ENCODE data around the gene MED13L.
A peak's percentile ranks its signal among the peaks of the same experiment; 100 is the strongest.
"Not testable (repeated sequence)": the region's sequence is repeated elsewhere in the genome, so short reads cannot be mapped to it uniquely, and the experiment has no call there.

The MED13L gene

DNA sequence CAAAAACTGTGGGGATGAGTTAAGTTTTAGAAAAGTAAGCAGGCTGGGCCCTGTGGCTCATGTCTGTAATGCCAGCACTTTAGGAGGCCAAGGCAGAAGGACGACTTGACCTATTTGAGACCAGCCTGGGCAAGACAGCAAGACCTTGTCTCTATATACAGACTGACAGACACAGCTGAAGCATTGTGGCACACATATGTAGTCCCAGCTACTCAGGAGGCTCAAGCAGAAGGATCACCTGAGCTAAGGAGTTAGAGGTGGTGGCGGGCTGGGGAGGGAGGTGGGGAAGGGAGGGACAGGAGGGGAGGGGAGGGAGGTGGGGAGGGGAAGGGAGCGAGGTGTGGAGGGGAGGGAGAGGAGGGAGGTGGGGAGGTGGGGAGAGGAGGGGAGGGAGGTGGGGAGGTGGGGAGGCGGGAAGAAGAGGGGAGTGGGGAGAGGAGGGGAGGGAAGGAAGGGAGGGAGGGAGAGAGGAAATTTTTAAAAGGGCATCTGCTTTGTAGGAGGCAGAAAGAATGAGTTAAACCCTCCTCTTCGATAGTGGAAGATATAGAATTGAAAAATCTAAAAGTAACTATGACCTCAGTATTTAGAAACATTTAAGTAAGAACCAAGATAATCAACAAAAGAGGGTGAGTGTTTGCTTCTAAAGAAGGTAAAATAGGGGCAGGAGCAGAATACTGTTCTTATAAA lies 30.9 kb downstream of the MED13L start:
- no peak for DNase-seq

DNA sequence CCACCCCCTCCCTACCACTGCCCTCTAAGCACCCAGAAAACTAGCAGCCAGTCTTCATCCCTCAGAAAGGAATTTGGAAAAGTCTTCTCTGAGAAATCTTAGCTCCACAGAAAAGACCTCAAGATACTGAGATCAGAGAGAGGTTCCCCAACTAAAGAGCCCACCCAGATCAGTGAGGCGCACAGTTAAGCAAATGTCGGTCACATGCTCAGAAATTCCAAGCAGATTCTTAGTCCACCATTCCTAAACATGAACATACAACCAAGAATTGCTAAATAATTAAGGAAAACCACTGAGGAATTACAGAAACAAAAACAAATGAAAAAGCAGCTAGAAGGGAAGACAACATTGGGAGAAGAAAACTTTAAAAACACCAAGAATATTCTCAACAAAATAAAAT lies 32.3 kb downstream of the MED13L start:
- DNase-seq = no peak

DNA sequence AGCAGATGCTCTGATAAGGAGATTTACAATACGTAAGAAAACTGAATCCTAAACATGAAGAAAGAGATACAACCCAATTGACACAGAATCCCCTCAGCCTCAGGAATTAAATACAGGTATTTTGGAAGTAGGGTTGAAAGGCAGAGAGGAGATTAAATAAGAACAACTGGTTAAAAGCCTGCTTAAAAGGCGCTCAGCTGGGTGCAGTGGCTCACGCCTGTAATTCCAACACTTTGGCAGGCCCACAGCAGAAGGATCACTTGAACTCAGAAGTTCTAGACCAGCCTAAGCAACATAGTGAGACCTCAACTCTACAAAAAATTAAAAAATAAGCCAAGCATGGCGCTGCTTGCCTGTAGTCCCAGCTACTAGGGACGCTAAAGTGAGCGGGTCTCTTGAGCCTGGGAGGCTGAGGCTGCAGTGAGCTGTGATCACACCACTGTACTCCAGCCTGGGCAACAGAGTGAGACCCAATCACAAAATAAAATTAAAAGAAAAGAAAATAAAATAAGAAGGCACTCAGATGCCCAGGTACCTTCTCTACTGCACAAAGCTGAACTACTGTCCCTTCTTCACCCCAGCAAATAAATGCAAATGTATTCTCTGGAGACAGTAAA lies 32.9 kb downstream of the MED13L start:
- no peak for DNase-seq

DNA sequence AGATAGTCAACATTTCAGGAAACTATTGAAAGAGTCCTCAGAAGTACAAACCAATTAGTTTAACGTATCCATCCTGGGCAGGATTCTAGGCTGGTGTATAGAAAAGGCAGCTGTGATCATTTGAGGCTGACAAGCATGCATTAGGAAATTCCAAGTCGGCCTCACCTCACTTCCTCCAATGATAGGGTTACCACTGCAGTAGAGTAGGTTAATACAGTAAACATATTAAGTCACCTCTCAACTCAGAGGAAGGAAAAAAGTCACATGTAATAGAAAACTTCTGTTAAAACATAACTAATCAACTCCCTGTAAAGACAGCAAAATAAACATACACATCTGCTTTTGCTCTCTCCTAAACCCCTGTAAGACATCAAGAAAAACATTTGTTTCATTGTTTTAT lies 33.5 kb downstream of the MED13L start:
- no peak for DNase-seq

DNA sequence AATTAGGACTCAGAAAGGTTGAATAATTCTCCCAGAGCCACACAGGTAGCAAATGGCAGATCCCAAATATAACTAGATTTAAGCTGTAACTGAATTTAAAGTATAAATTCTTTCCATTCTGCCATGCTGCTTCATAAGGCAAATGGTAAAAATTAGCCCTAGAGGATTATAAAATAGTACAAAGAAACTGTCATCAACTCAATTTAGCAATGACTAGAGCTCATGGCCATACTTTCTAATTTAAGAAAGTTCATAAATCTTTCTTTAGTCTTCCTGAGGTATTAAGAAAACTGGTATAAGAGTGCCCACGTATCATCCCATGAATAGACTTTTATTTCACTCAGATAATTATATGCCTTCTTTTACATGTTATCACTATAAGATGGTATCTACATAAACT lies 34.8 kb downstream of the MED13L start:
- DNase-seq = no peak

DNA sequence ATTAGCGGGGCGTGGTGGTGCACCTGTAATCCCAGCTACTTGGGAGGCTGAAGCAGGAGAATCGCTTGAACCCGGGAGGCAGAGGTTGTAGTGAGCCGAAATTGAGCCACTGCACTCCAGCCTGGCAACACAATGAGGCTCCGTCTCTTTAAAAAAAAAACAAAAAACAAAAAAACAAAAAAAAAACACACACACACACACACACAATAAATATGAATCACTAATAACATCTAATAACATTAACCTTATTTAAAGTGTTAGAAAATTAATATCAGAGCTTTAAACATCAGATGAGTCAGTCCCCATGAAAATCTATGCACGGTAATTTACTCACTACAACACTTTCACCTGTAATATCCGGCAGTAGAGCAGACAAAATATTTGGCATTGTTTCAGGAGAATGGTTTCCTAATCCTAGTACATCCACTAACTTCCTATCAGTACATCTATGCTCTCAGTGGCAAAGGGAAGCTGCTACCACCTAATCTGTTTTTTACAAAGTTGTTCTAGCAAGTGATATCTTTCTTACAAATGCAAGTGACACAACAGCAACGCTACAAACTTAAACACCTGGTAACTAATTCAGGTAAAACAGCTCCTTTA lies 36.2 kb downstream of the MED13L start:
- DNase-seq = no peak

DNA sequence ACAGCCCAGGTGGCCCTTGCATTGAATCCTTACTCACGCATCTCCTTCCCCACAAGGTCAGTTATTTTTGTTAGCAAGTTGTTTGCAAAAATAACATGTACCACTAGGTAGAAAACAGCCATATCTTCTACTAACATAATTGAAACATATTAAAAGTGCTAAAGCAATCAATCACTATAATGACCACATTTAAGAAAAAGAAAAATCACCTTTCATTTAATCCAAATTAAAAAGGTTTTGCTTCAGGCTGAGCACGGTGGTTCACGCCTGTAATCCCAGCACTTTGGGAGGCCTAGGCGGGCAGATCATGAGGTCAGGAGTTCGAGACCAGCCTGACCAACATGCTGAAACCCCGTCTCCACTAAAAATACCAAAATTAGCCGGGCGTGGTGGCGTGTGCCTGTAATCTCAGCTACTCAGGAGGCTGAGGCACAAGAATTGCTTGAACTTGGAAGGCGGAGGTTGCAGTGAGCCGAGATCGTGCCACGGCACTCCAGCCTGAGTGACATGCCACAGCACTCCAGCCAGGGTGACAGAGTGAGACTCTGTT lies 38.8 kb downstream of the MED13L start:
- not testable (repeated sequence) for DNase-seq

DNA sequence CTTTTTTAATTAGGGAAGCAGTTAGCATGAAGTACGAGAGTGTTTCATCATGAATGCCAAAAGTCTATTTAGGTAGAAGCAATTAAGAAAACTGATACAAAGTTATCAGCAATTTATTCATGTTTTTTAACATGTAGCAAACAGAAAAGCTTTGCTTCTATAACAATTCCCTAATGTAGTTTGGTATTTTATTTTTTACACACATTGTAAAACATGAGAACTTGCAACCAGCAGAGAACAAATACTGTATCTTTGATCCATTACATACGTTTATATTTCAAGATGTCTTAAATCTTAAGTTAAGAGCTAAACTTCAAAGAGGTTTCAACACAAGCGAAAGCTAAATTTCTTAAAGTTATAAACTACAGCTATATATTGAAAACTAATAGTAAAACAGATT lies 39.3 kb downstream of the MED13L start:
- DNase-seq = no peak

DNA sequence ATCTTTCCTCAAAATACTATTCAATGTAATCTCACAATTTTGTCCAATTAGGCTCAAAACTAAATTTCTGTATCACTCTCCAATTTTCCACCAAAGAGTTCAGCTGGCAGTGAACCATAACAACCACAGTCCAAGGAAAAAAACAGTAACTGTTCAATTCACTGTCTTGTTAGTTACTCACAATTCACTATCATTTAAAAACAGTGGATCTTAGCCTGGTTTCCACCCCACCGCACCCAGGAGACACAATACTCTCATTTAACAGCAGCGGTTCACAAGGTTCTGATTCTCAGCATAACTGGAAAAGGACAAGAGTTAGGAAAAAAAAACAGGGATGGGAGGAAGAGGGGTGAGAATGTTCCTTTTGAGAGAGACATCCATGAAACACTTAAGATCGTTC lies 40.5 kb downstream of the MED13L start:
- peak in 2 of 14 donors; percentile 4 to 24 for DNase-seq

DNA sequence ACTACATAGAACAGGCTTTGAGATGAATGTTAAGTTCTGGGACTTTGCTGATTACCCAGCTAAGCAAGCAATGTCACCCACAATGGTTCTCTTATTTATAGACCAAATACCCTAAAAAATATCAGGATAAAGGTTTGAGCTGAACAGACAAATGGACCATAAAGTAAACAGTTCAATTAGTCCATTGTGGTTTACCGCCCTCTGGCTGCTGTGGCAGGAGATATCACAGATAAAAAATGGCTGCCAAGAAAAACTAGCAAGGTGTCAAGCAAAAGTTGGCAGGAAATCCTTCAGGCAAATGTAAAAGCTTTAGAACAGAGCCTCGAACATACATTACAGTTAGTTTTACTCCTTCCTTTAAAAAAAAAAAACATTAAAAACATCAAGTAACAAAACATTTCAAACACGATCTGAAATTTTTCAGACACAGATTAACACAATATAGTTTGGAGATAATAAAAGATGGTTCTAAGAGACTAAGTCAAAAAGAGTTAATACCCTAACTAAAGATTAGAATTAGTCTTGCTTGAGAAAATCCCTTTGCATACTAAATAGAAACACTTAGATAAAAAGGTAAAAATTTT lies 41.3 kb downstream of the MED13L start:
- DNase-seq = peak in 8 of 14 donors; percentile 5 to 75 (median 18)

DNA sequence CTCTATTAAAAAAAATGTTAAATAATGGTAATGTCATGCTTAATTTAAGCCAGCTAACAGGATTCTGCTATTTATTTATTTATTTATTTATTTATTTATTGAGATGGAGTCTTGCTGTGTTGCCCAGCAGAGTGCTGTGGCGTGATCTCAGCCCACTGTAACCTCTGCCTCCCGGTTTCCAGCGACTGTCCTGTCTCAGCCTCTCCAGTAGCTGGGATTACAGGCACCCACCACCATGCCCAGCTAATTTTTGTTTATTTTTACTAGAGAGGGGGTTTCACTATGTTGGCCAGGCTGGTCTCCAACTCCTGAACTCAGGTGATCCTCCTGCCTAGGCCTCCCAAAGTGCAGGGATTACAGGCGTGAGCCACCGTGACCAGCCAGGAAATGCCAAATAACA lies 43.3 kb downstream of the MED13L start:
- not testable (repeated sequence) for DNase-seq

DNA sequence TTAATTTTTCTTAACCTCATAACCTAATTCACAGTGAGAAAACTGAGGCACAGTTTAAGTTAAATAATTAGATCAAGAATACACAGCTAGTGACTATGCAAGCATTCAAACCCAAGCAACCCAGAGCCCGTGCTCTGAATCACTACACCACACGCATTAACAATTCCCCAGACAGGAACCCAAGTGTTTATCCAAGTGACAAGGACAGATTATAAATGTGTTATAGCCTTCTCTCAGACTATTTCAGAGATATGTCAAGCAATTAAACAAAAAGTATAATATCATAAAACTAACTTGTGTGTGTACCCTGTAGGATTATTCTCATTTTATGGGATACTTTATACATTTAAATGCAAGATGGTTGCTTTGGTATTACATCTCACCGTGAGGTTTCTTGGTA lies 43.8 kb downstream of the MED13L start:
- no peak for DNase-seq

DNA sequence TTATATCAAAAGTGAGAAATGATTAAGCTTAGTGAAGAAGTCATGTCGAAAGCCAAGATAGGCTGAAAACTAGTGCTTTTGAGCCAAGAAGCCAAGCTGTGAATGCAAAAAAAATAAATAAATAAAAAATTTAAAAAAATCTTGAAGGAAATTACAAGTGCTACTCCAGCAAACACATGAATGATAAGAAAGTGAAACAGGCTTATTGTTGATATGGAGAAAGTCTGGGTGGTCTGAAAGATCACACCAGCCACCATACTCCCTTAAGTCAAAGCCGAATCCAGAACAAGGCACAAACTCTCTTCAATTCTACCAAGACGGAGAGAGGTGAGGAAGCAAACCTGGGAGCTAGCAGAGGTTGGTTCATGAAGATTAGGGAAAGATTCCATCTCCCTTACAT lies 49.7 kb downstream of the MED13L start:
- DNase-seq = no peak

DNA sequence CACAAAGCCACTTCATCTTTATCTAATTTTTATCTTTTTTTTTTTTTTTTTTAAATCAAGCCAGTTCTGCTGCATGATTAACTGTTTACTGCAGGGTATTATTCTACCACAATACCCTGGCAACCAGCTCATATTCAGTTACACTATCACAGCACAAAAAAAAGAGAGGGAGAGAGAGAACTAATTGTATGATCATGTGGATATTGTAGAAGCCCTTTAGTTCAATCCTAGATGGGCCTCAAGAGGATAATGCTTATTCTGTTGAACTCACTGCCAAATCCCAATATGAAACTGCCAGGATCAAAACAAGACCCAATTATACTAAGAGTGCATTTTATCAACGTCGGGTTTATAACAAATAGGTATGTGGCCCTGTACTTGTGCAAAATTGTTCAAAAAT lies 51.5 kb downstream of the MED13L start:
- DNase-seq = no peak

DNA sequence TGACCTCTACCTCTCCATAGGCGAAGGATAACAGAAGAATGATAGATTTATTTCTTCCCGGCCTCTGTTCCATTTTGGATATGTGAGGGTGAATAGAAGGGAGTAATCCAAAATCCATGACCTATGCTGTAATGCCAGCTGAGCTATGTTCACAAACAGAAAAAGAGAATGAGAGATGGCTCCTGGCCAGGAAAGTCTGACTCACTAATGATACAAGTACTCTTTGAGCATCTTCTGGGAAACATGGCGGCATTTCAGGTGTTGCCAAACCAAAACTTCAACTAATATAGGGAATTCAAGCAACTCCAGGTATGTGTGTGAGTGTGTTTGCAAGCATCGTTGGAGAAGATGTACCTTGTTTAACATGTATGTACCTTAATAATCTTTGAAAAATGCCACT lies 55.1 kb downstream of the MED13L start:
- DNase-seq = peak in 3 of 14 donors; percentile 2 to 70 (median 40)

DNA sequence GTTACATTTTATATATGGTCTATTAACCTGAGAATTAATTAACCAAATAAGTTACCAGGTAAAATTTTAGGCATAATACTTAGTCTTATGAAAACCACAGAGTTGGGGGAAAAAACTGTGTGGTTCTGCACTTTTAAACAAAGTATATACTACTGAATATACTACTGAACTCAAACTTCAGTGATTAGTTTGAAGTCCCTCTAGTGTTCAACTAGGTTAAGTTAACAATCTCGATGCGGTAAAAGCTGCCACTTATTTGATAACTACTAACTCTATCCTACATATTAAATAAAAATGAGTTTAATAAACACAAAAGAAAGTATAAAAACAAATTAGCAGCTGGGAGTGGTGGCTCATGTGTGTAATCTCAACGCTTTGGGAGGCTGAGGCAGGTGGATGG lies 56.7 kb downstream of the MED13L start:
- DNase-seq = no peak

DNA sequence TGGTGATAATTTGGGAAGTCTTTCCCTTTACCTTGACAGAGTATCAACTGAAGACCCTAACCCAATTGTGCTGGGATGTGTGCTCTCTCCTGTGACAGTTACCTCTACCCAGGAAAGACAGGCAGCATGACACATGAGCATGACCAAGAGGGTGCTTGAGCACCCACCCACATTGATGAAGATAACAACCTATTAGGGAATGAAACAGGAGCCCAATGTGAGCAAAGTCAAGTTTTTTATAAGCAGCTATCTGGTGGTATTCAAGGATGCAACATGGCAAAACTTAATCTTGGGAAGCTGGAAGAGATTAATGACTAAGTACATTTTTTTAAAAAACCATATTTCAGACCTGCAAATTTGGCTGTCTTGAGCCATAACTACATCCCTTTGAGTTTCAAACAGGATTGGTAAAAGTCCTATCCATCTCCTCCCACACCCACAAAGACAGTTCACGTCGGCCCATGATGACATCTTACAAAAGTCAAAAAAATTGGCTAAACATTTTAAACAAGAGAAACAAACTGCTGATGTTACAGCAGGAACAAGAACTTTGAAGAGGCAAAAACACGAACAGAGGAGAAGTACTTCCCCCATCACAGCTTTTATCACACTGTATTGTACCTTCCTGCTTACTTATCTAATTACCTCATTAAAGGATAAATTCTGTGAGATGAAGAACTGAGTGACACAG lies 60.3 kb downstream of the MED13L start:
- no peak for DNase-seq

DNA sequence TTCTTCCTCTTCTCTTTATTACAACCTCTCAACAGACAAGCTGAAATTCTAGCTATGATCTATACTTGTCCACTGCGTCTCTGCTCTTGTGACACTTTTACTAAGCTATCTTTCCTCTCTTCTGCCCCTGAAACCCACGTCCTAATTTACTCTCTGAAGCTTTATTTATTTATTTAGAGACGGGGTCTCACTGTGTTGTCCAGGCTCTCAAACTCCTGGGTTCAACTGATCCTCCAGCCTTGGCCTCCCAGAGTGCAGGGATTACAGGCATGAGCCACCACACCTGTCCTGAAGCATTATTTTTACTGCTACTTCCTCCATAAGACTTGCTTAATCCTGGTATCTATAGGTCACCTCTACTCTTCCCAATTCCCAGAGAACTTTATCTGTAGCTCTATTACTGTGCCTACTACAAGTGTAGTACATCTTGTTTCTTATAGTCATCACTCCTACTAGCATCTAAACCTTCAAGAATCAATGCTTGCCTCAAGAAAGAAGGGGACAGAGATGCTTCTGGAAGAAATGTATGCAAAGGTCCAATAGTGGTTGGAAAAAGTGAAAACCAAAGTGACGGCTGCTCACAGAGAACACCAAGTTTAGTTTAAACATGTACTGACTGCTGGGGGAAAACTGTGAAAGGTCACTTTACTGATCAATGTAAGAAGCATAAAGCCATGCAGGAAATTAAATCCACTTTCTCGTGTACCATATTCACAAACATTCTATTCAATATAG lies 61.3 kb downstream of the MED13L start:
- DNase-seq = no peak

DNA sequence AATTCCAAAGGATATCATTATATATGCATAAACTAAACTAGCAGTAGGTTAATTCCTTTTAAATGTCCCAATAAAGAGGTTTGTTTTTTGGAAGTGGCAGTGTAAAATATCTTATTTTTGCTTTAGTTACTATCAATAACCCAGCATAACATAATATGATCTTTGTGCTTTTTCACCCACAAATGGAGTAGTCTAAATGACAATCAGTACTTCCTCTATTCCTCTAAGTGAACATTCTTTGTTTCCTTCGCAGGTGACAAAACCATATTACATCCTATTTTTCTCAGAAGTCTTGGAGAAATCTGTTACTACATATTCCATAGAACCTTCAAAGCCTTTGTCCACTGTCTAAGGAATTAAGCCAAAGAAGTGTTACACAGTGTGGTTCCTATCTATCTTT lies 62.5 kb downstream of the MED13L start:
- DNase-seq = no peak

DNA sequence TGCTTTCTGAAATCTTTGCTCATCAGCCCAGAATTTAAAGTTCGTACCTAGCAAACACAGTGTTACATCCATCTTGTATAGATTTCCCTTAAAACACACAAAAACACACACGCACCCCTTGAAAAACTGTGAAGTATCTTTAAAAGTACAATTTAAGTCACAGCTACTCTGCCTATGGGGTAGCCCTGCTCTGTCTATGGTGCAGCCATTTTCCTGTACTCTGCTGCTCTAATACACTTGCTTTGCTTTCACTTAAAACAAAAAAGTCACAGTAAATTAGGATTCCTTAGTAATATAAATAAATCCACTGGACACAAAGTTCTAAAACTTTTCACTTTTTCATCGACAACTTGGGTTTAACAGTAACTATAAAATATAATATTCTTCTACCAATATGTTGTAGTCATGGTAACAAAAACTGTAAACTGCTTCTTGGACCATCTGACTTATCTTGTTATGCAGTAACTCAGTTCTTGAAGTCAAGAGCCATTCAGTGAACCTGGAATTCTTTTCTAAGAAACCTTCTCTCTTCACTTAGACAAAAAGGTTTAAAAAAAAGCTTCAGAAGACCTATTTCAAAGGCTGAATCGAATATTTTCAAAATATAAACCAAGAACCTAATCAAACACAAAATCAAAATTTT lies 63.5 kb downstream of the MED13L start:
- DNase-seq = no peak

DNA sequence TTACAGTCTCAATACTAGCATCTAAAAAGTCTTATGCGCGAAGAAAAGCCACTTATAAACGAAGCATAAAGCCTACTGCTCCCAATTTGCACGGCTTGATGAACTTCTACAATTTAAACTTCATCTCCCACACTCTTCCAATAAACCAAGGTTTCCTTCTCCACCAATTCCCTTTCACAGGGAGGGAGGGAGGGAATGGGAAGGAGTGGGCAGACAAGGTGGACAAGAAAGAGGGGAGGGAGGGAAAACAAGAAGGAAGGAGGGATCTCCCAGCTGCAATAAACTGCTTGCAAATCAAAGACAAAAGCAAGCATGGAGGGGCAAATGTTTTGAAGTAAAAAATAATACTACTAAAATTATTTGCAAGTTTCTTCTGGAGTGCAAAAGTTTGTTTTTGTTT lies 64.5 kb downstream of the MED13L start:
- DNase-seq = no peak

DNA sequence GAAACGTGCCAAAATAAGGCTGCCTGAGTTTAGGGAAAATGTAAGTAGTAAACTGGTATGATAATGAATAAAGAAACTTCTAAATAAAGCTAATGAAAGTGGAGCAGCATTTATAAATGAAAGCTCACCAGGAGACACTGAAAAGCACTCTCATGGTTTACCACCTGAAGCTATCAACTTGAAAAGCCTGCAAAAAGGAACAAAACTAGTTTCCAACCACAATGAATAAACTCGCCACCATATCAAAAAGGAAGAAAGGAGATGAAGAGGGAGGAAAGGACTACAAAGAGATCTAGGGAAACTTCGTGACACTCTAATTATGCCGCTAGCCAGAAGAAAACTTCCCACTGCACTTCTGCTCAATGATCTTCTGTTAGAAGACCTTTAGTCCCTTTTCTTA lies 66.7 kb downstream of the MED13L start:
- no peak for DNase-seq
